K562 (cell line): ENCODE measurements around the gene MAD2L1BP. TPM values are rescaled to one million over a fixed set of nuclear protein-coding genes. Genes with fewer than 3 reads are reported as not detected.
A peak's percentile ranks its signal among the peaks of the same experiment; 100 is the strongest.

Experiments used
- ATF6 ChIP-seq: sonication (generic); formaldehyde crosslinking; IDR thresholded peaks from 2 replicates; pipeline ENCODE4 v1.4.0; 2020; ENCODE audit warnings: mild to moderate bottlenecking, missing genetic modification reagents
- CREB1 ChIP-seq, 2 experiments: sonication (generic) in 1 of 2; formaldehyde crosslinking in 1 of 2; IDR thresholded peaks; 2 replicates each; pipeline versions ENCODE4 v1.6.1 to v1.8.0; 2012 to 2022; ENCODE audit warnings: inconsistent platforms in 1 of 2, mild to moderate bottlenecking in 1 of 2, missing genetic modification reagents in 1 of 2, moderate library complexity in 1 of 2
- CREM ChIP-seq: IDR thresholded peaks from 2 replicates; pipeline ENCODE4 v1.6.1; 2014; ENCODE audit warnings: antibody characterized with exemption, low read depth
- ELK3 ChIP-seq: fragments of 450-650 bp; formaldehyde crosslinking; IDR thresholded peaks from 2 replicates; pipeline ENCODE4 v1.4.0; 2020; ENCODE audit warnings: mild to moderate bottlenecking
- HMGN3 ChIP-seq: IDR thresholded peaks from 2 replicates; pipeline ENCODE4 v1.6.1; 2011; ENCODE audit warnings: borderline replicate concordance, low read depth, mild to moderate bottlenecking, mixed read lengths, low read length; ENCODE audit not compliant: insufficient read length; ENCODE audit errors: extremely low read depth
- KAT2B ChIP-seq: IDR thresholded peaks from one replicate; pipeline ENCODE4 v1.6.1; 2012; ENCODE audit warnings: low read depth, mild to moderate bottlenecking, control low read depth, inconsistent platforms, low read length, moderate library complexity
- KHSRP ChIP-seq: fragments of 450-650 bp; IDR thresholded peaks from 2 replicates; pipeline ENCODE4 v1.6.1; 2017
- LEF1 ChIP-seq: fragments of 450-650 bp; IDR thresholded peaks from 2 replicates; pipeline ENCODE4 v1.6.1; 2016; ENCODE audit warnings: mild to moderate bottlenecking
- POLR3A ChIP-seq: IDR thresholded peaks from 2 replicates; pipeline ENCODE4 v1.6.1; 2011; ENCODE audit warnings: borderline replicate concordance, mild to moderate bottlenecking, moderate library complexity; ENCODE audit not compliant: insufficient read length, insufficient read depth; ENCODE audit errors: extremely low read depth
- PRMT5 ChIP-seq: sonication (generic); formaldehyde crosslinking; IDR thresholded peaks from 2 replicates; pipeline ENCODE4 v1.5.0; 2020; ENCODE audit warnings: missing genetic modification reagents
- RBBP5 ChIP-seq: fragments of 200-600 bp; sonication (generic); IDR thresholded peaks from 2 replicates; pipeline ENCODE4 v1.6.1; 2012; ENCODE audit warnings: borderline replicate concordance, mild to moderate bottlenecking, low read length, control low read depth, inconsistent platforms; ENCODE audit not compliant: insufficient read depth, poor library complexity, severe bottlenecking
- U2AF2 ChIP-seq: fragments of 200-400 bp; formaldehyde crosslinking; optimal IDR thresholded peaks from 2 replicates; pipeline ENCODE3; 2017; ENCODE audit warnings: low read depth, mild to moderate bottlenecking, low read length
- ZBTB17 ChIP-seq: fragments of 450-650 bp; formaldehyde crosslinking; IDR thresholded peaks from 2 replicates; pipeline ENCODE4 v1.4.0; 2020; ENCODE audit warnings: mild to moderate bottlenecking
- ZBTB49 ChIP-seq: sonication (generic); formaldehyde crosslinking; IDR thresholded peaks from 2 replicates; pipeline ENCODE4 v1.8.0; 2022; ENCODE audit warnings: missing genetic modification reagents, mild to moderate bottlenecking, borderline replicate concordance
- ZNF511 ChIP-seq: sonication (generic); formaldehyde crosslinking; IDR thresholded peaks from 2 replicates; pipeline ENCODE4 v1.8.0; 2022; ENCODE audit warnings: mild to moderate bottlenecking, missing genetic modification reagents
- ZNF589 ChIP-seq: fragments of 200-800 bp; sonication (Bioruptor generic); IDR thresholded peaks from 2 replicates; pipeline ENCODE4 v1.6.1; 2016; ENCODE audit warnings: low read depth, missing genetic modification characterization, missing compliant biosample characterization
- ZNF77 ChIP-seq: fragments of 250-450 bp; sonication (Bioruptor Pico); IDR thresholded peaks from 2 replicates; pipeline ENCODE4 v1.5.0; 2020
- ZNF785 ChIP-seq: fragments of 250-450 bp; sonication (Bioruptor Pico); IDR thresholded peaks from 2 replicates; pipeline ENCODE4 v1.4.0; 2020; ENCODE audit warnings: mild to moderate bottlenecking
- polyA plus RNA-seq, 8 experiments: library from polyadenylated mRNA; depleted of rRNA in 4 of 8; stranded (reverse) in 5 of 8; unstranded in 3 of 8; fragments of >200 nt; fragmentation: Nextera tagmentation in 2 of 8; fragmentation: Illumina TruSeq in 1 of 8; extraction: Ambion mirVana in 2 of 8; extraction: Trizol in 1 of 8; gene quantifications; 2 replicates each; pipeline versions ENCODE4 v1.2.1 to v1.2.3, GENCODE V29; 2011 to 2014; ENCODE audit warnings: inconsistent platforms in 1 of 8, missing spikeins in 1 of 8
- total RNA-seq, 7 experiments: library from RNA; depleted of rRNA in 6 of 7; stranded (reverse); fragments of >200 nt in 6 of 7; fragmentation: Illumina TruSeq in 2 of 7; extraction: Trizol in 2 of 7; gene quantifications; 2 replicates each; pipeline versions ENCODE4 v1.2.1 to v1.2.3, GENCODE V29; 2011 to 2021; ENCODE audit warnings: low replicate concordance in 1 of 7
- TF ChIP-seq, protein P1 (sequence below): fragments of 250-450 bp; sonication (Bioruptor Pico); IDR thresholded peaks from 2 replicates; pipeline ENCODE4 v1.4.0; 2020; ENCODE audit warnings: mild to moderate bottlenecking, moderate library complexity

Gene MAD2L1BP
- total and polyA plus RNA-seq, 9 of the 15 experiments (the other 6 are each of a cell fraction or from before 2014, with no cell fraction given), result 69.7 to 321 (median 111) TPM

DNA sequence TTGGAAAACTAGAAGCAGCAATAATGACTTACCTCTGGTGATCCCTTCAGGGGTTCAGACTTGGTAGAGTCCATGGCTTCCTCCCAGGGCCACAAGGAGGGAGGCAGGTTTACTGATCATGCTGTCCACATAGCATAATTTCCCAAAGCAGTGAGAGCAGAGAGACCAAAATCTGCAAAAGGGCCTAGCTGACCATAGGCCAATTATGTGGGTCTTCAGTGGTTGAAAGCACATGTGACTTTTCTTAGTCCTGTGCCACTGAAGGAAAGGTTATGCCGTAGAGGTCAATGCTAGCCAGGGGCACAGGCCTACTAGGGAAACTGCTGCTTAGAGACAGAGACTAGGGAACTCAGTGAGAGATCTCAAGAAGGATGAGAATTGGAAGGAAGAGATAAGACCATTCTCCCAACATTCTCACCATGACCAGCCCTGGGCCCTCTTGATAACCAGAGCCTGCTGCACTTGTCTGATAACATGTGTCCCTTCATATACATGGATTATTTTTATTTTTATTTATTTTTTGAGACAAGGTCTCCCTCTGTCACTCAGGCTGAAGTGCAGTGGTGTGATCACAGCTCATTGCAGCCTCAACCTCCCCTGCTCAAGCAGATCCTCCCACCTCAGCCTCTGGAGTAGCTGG, 4.5 kb upstream of the MAD2L1BP start (continued):
- TF ChIP-seq ZBTB49 (CRISPR knock-in tag) (no peak), ZBTB17 (CRISPR knock-in tag) (peak; percentile 85), ELK3 (CRISPR knock-in tag) (no peak), POLR3A (no peak), KHSRP (peak; percentile 79), CREM (peak; percentile 86), RBBP5 (peak; percentile 65), HMGN3 (peak; percentile 97), CREB1 (IDR thresholded peaks at IDR 0.05) (peak; percentile 68; the same call in 1 of the 2 replicates), CREB1 (CRISPR knock-in tag; IDR thresholded peaks at IDR 0.05) (no peak), PRMT5 (CRISPR knock-in tag) (no peak), ZNF77 (CRISPR knock-in tag) (no peak), U2AF2 (no peak), ATF6 (CRISPR knock-in tag) (0 out of 2 replicates have a peak, but pooled peaks have one; percentile 51), LEF1 (peak; percentile 98), ZNF785 (CRISPR knock-in tag) (no peak), ZNF589 (CRISPR knock-in tag) (peak; percentile 96), ZNF511 (CRISPR knock-in tag) (no peak), KAT2B (no peak)
- TF ChIP-seq, protein P1, sequence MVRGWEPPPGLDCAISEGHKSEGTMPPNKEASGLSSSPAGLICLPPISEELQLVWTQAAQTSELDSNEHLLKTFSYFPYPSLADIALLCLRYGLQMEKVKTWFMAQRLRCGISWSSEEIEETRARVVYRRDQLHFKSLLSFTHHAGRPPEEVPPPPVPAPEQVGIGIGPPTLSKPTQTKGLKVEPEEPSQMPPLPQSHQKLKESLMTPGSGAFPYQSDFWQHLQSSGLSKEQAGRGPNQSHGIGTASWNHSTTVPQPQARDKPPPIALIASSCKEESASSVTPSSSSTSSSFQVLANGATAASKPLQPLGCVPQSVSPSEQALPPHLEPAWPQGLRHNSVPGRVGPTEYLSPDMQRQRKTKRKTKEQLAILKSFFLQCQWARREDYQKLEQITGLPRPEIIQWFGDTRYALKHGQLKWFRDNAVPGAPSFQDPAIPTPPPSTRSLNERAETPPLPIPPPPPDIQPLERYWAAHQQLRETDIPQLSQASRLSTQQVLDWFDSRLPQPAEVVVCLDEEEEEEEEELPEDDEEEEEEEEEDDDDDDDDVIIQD (CRISPR knock-in tag), result peak; percentile 55; the same call in 1 of the 2 replicates
